ENCODE measurements around the gene KCNQ1.

KCNQ1 gene

DNA sequence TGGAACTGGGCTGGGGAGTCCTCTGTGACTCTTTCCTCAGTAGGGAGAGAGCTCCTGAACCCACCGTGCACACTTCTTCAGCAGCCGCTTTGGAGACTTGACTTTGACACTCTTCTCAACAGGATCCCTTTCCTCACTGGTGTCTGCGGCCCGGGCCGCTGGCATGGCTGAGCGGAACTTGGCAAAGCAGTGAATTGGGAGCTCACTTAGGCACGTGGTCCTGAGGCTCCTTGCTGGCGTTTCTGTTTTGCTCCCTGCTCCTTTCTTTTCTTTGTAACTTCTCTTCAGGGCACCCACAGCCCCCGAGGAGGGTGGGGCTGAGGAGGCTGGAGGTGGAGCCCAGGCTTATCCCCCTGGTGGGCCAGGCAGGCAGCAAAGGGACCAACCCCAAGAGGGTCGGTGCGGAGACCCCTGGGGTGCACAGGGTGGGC, 263.4 kb downstream of the KCNQ1 start:
- no peak for DNase-seq (ENCODE audit: low read depth in 4 of 4, low spot score in 1 of 4)

DNA sequence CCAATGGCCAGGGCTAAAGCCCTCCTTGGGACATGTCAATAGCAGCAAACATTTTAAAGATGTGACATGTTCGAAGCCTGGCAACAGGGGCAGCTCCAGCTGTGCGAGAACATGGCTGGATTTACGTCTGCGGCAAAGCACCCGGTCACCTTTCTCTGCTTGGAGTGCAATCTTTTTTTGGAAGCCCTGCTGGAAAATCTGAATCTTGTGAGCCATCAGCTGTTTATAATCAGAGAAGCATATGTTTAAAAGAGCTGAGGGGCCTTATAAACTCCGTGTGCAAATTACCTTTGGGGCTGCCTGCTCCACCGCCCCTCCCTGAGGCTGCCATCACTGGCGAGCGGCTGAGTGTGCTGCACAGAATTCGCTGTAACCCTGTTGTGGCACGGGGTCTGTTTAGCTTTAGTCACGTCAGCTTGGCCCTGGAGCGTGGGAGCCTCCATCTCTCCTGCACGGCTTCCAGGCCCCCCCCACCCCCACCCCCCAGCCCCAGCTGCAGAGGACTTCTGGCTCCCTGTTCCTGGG, 264.0 kb downstream of the KCNQ1 start:
- no peak for DNase-seq (ENCODE audit: low read depth in 4 of 4, low spot score in 1 of 4)

DNA sequence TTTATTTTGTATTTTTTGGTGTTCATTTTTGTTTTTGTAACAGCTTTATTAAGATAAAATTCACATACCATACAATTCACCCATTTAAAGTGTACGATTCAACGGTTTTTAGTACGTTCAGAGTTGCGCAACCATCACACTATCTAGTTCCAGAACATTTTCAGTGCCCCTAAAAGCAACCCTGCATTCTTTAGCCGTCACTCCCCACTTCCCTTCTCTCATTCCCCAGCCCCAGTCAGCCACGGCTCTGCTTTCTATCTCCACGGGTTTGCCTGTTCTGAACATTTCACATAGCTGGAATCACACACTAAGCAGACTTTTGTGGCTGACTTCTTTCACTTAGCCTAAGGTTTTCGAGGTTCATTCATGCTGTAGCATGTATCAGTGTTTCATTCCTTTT, 264.6 kb downstream of the KCNQ1 start:
- DNase-seq (ENCODE audit: low read depth in 4 of 4, low spot score in 1 of 4), result no peak

DNA sequence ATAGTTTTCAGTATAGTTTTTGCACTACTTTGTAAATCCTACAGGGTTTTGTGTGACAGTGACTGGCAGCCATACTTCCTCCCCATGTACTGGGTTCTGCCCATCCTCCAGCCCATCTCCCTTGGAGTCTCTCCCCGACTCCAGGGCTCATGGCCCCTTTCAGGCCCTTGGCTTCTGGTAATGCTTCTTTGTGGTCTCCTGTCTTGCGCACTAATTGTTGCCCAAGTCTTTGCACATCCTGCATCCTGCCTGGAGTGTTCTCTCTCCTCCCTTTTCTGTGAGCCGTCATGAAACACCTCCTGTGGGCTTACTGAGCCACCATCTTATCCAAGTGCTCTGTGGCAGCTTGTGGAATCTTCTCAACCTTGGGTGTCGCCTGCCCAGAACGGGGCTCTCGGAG, 266.4 kb downstream of the KCNQ1 start:
- no peak for DNase-seq (ENCODE audit: low read depth in 4 of 4, low spot score in 1 of 4)

DNA sequence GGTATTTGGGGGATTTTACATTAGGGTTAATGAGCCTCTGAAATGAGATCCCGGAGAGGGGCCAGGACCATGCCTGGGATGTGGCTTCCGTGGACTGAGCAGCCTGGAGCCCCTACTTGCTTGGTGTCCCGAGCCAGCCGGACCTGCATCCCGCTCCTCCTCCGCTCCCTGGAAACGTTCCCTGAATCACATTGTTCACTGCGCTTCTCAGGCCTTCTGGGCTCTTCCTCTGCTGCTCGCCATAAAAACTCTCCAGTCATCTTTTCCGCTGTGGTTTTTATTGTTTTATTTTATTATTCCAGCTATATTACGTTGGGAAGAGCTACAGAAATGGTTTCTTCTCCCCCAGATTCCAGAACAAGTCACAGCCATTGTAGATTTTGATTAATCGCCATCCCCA, 268.3 kb downstream of the KCNQ1 start:
- DNase-seq (ENCODE audit: low read depth in 4 of 4, low spot score in 1 of 4), result no peak

DNA sequence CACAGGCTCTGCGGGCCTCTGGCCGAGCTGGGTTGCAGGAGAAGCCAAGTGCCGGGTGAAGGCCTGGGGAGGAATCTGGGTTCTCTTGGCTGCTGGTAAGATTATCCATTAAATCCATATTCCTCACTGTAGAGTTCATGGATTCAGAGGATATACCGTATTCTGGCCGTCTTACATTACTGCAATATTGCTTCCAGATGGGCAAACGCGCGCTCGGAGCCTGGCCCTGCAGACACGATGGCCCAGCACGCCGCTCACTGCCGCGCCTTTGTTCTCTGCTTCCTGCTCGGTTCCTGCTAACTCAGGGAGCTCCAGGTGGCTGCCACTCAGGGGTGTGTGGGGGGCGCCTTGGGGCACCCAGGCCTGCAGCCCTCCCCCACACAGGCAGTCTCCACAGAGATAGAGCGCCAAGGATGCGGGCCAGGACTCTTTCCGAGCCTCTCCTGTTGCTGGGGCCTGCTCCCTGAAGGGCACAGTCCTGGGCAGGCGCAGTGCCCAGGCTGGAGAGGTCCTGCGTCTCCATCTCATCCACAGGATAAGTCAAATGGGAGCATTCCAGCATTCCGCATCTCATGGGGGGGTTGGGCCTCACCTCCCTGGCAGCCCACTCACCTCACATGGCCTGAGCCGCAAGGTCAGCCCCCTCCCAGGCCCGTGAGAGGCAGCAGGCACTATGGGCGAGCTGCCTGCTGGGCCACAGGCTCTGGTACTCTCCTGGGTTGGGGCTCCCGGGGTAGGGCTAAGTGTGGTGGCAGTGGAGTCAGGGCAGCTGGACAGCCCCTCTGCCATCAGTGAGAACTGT, 269.1 kb downstream of the KCNQ1 start:
- no peak for DNase-seq (ENCODE audit: low read depth in 4 of 4, low spot score in 1 of 4)

DNA sequence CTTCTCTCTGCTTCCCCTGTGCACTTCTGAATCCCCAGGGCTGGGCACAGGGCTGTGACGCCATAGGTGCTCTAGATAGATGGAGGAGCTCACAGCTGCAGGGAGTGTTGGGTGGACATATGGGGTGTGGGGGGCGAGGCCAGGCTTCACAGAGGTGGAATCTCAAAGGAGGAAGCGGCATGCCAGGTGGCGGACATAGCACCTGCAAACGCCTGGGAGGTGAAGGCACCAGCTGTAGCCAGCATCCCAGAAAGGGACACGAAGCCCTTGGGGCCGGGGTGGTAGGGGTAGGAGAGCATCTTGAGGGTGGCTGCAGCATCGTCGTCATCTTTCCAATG, 269.6 kb downstream of the KCNQ1 start:
- no peak for DNase-seq (ENCODE audit: low read depth in 4 of 4, low spot score in 1 of 4)

DNA sequence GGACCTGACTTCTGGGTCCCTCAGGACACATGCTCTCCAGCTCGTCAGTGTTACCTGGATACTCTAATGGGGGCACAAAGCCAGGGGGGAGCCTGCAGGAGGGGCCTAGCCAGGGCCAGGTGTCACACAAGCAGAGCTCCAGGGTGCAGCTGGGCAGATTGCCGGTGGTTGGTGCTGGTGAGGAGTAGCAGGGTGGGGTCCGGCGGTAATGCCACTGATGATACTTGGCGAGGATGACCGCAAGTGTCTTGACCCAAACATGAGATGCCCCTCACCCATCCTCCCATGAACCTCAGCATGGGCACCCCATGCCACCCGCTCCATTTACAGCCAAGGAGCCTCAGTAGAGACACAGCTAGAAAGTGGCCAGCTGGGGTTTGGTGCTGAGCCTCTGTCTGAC, 270.1 kb downstream of the KCNQ1 start:
- DNase-seq (ENCODE audit: low read depth in 4 of 4, low spot score in 1 of 4), result no peak

DNA sequence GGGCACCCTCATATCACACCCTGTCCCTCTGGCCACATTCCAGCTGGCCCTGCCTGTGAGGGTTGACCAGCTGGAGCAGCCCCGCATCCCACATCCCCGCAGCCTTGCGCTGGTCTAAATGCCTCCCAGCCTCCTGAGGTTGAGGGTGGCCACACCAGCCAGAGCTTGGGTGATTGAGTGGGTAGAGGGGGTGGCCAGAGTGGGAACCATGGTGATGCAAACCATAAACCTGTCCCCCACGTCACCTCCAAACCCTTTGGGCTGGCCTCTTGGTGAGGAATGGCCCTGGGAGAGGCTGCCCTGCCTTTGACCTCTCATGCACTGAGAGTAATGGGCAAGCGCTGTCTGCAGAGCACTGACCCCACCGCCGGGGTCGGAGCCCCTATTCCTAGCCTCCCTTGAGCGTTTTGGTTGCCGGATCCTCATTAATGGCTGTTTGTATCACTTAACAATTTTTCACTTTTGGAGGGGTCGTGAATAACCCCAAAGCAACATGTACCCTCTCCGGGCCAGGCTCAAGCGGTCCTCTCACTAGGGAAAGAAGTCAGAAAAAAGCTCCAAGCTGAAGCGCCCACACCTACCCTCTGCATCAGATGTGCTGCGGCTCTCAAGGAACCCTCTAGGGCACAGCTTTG, 271.0 kb downstream of the KCNQ1 start:
- no peak for DNase-seq (ENCODE audit: low read depth in 4 of 4, low spot score in 1 of 4)

DNA sequence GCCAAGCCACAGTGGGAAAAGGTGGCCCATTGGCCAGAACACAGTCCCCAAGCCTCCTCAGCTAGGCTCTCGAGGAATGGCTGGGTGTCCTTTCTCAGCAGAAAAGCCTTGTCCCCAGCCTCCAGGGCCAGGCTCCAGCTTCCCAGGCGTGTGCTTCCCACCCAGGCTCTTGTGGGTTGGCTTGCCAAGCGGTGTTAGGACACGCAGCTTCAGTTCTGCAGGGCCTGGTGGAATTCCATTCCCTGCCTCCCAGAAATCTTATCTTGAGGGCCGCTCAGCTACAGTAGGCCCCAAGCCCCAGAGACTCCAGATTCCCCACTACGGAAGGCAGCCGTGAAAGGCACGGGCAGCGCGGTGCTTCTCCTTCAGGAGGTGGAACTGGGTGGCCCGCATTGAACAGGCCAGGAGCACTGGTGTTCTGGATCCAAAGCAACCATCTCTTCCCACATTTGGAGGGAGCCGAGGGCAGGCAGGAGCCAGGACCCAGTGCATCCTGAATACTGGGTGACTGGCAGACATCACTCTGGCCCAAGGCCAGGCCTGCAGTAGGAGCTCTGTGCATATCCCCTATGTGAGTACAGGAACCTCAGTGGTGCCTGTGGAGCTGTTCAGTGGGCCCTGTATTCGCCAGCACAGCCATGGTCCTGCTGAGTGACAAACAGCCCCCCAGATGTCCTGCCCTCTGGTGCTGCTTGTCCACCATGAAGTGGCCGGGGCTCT, 271.7 kb downstream of the KCNQ1 start:
- DNase-seq (ENCODE audit: low read depth in 4 of 4, low spot score in 1 of 4), result no peak

DNA sequence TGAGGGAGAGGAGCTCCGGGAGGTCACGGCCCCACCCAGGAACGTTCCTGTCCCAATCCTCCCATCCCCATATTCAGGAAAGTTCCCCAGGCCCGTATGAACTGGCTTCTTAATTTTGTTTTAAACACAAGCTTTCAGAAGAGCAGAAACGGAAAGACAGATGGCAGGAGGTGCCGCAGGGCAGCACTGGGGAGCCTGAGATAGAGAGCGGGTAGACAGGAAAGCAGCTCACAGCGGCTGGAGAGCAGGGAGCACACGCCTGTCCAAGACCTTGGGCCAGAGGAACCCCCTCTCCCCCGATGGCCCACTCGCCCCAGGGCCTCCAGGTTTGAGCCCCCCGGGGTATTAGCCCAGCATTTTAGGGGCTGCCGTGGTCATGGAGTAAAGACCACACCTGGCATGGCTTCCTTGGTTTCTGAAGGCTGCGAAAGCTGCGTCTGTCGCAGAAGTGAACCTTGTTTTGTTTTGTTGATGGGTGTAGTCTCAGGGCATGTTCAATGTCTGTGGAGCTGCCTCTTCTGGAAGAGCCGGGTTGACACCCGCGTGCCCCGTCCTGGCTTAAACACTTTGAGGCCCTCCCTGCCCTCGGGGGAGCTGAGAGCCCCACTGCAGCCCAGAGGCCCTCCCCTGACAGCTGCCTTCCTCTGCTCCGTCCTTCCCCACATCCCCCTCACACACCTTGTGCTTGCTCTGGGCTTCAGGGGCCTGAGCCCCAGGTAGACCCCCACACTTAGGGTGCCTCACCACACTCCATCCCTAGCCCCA, 272.9 kb downstream of the KCNQ1 start:
- DNase-seq (ENCODE audit: low read depth in 4 of 4, low spot score in 1 of 4), result no peak

DNA sequence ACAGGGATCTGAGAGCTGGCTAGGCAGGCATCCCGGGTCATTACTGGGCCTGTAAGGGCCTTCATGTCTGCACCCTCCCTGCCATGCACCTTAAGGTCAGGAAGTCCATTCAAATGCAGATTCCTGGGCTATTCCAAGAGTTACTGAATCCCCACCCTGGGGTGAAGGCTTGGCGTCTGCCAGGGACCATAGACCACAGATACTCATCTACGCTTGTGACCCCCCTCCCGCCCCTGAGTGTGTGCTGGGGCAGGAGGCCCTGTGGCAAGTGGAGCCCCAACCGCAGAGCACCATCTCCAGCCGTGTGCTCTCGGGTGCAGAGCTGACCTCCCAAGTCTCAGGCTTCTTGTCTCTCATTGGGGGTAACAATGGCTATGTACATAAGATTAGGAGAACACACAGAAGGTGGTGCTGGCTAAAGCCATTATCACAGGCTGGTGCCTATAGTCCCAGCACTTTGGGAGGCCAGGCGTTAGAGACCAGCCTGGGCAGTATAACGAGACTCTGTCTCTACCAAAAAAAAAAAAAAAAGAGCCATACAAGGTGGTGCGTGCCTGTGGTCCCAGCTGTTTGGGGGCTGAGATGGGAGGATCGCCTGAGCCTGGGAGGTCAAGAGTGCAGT, 274.1 kb downstream of the KCNQ1 start:
- DNase-seq (ENCODE audit: low read depth in 4 of 4, low spot score in 1 of 4), result no peak

DNA sequence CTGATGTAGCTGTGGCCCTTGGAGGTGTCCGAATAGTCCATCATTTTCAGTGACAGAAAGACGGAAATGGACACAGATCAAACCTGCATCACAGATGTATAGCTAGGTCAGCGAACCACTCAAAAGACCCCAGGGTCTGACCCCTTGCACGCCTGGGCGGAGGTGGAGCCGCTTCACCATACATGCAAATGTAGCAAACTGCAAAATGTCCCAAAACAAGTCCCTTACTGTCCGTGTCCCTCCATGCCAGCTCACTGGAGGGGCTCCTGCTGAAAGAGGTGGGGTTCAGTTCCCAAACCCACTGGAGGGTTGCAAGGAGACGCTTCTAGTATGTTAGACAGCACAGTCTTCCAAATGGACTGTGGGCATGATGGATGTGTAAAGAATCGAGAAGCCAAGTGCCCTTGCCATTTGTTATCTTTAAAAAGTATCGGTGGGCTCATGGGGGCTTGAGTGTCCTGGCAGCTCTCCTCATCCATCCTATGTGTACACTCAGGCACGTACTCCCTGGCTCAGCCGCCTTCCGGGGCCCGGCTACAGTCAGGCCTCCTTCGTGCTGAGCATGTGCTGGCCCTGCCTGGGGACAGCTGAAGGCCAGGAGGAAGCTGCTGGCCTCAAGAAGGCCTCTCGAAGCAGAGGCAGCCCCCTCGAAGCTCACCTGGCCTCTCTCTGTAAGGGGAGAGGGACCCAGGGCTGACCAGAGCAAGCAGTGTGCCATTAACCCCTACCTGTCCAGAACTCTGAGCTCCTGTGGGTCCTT, 275.2 kb downstream of the KCNQ1 start:
- DNase-seq (ENCODE audit: low read depth in 4 of 4, low spot score in 1 of 4), result no peak

DNA sequence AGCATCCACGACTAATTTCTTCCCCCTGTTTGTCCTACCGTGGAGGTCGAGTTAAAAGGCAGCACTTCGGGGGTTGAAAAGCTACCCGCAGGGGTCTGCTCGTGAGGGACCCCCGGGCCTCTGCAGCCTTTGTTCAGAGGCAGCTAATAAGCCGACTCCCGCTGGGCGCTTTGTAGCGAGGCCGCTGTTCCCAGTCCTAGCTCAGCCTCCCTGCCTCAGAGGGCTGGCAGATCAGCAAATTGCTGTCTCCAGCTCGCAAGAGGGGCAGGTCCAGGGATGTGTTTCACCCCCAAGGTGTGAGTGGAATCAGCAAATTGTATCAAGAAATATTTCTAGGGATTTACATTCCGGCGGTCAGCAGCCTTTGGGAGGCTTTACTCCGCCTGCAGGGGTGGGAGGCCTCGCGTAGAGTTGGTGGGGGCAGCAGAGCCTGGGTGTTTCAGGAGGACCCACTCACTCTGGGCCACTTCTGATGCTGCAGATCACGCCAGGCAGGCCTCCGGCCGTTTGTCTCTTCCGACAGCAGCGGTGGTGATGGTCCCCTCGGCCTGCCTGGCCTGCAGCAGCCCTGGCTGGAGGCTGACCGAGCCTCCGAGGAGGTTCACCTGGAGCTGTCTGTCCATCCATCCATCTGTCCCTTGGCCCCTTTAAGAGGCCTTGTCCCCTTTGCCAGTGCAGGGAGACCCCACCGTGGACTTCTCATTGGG, 276.6 kb downstream of the KCNQ1 start:
- no peak for DNase-seq (ENCODE audit: low read depth in 4 of 4, low spot score in 1 of 4)

DNA sequence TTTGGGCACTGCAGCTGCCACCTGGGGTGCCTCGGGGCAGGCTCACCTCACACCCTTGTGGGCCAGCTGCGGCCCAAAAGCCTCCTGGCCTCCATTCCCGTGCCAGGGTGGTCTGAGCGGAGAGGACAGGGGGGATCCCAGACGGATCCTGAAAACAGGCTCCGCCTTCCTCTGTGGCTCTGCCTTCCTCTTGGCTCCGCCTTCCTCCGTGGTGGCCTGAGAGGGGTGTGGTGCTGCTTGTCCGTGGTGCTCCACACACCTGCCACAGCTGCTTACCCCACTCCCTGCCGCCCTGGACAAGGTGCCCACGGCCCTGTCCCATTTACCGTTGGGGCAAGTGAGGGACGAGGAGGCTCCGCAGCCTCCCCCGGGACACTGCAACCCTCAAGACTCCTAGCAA, 278.1 kb downstream of the KCNQ1 start:
- no peak for DNase-seq (ENCODE audit: low read depth in 4 of 4, low spot score in 1 of 4)

DNA sequence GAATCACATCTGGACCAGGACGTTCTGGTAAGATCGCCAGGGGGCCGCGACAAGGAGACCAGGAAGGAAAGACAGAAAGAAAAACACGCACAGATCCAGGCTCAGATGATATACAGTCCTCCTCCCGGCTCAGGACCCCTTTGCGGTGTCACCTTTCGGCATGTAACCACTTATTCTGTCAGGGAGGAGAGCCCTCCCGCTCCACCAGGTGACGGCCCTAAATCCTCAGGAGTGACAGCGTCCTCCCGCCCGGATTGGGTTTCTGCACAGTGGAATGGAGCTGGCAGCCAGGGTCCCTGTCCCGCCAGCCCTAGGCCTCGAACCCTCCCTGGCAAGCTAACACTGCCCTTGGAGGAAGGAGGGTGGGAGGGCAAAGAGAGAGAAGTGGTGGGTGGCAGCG, 279.3 kb downstream of the KCNQ1 start:
- DNase-seq (ENCODE audit: low read depth in 4 of 4, low spot score in 1 of 4), result no peak

DNA sequence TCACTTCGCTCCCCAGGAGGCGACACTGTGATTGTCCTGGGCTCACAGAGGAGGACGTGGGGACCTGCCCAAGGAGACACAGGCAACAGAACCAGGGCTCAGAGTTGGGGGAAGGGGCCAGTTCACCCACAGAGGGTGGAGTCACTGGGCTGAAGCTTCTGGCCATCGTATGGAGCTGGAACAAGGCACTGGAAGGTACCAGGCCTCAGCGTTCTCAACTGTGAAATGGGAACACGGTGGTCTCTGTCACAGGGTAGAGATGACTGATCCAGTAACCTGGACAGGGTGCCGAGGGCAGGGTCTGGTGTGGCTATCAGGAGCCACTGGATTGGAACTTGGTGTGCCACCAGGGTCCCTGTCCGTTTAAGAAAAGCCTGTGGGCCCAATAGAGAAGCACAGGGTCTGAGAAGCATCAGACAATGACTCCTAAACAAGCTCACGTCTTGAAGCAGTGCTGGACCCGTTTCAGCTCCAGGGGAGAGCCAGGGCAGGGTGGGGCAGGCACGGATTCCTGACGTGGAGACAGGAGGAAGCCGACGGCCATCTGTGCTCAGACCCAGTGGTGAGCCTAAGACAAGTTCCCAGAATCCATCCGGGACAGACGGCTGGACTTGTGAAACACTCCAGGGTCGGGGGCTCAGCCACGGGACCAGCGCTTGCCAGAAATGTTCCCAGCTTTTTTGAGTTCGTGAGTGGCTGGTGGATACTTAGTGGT, 280.0 kb downstream of the KCNQ1 start:
- DNase-seq (ENCODE audit: low read depth in 4 of 4, low spot score in 1 of 4), result no peak

DNA sequence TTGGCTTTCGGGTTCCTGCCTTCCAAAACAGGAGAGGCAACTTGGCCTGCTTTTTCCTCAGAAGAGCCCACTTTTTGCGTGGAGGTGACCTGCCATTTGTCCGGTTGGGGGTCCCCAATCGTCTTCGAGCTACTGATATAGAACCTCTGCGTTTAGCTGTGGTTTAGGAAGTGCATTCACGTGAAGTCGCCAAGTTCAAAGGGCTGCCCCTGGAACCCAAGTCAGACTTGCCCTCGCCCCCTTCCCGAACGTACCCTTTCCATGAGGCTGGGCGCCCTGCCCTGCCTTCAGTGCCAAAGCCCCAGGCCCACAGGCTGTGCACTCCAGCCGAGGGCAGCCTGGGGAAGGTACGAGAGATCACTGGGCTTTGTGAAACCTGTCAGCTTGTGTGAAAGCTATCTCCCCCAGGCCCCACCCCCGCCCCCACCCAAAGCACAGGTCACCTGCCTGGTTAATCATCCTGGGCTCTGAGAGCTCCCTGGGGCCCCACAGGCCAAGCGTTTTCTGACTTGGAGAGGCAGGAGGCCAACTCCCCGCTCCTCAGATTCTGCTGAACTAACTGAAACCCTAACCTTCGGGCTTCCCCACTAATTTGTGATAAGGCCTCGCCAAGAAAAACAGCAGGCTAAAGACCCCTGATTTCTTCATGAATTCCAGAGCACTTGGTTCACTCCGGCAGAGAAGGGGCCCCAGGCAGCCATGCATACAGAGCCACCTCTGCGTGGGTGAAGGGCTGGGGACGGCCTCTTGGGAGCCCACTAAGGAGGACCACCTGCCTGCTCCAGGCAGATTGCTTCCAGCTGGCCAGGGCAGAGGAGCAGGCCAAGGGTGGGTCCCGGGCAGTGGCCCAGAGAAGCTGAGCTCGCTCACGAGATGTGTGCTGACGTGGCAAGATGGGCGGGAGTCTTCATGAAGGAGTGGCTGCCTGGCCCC, 280.8 kb downstream of the KCNQ1 start:
- no peak for DNase-seq (ENCODE audit: low read depth in 4 of 4, low spot score in 1 of 4)
